SH-SY5Y (cell line): ENCODE results near the gene ALDOC.

ENCODE experiments used
- GATA2 ChIP-seq: IDR thresholded peaks from 2 replicates; pipeline ENCODE4 v1.6.1; 2011; ENCODE audit warnings: mild to moderate bottlenecking, low read depth, low read length
- GATA3 ChIP-seq: IDR thresholded peaks from 2 replicates; pipeline ENCODE4 v1.6.1; 2011; ENCODE audit warnings: low read depth, mild to moderate bottlenecking, low read length, moderate library complexity

ALDOC gene

GRCh38 chr17:28573040-28573380, 3.7 kb downstream of the ALDOC start:
- no peak for TF ChIP-seq GATA2
- no peak for TF ChIP-seq GATA3

- no peak for TF ChIP-seq GATA2
- no peak for TF ChIP-seq GATA3
Measured at GRCh38 chr17:28572259-28573039, 4.2 kb downstream of the ALDOC start.

- TF ChIP-seq GATA2, result no peak
- no peak for TF ChIP-seq GATA3
Measured at GRCh38 chr17:28571361-28572122, 5.2 kb downstream of the ALDOC start, which contains the start of gene PIGS. Gene PIGS, minus strand, starts transcription at chr17:28571524. Its CDS starts 28 bp downstream, at chr17:28571496.

DNA sequence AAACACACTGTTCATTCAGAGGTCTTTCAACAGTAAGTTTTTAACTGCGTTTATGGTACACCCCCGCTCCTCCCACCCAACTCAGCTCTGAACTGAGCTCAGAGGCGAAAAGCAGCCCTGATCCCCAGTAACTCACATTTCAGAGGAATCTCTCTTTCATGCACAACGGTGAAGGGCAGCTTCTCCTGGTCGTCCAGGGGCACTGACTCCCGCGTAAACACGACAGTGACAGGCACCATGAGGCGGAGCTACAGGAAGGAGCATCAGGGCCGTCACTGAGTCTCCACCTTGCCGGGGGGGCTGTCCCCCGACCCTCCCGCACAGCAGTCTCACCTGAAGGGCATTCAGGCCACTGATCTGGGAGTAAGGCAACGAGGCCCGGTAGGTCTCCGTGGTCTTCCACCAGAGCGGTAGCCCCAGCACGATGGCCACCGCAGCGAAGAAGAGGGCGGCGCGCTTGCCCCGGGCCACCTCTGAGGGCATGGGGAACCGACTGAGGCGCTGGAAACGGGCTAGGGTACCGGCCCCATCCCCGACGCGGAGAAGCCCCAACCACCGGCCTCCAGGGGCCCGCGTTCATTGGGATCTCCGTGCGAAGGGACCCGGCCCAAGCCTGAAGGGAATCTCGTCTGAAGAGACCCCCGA, 5.9 kb downstream of the ALDOC start:
- TF ChIP-seq GATA2 (no peak), GATA3 (no peak)

- TF ChIP-seq GATA2 (no peak), GATA3 (no peak)
Measured at GRCh38 chr17:28569446-28569845, 7.2 kb downstream of the ALDOC start.

GRCh38 chr17:28567604-28568003, 9.1 kb downstream of the ALDOC start:
- TF ChIP-seq GATA3 (no peak), GATA2 (no peak)

DNA sequence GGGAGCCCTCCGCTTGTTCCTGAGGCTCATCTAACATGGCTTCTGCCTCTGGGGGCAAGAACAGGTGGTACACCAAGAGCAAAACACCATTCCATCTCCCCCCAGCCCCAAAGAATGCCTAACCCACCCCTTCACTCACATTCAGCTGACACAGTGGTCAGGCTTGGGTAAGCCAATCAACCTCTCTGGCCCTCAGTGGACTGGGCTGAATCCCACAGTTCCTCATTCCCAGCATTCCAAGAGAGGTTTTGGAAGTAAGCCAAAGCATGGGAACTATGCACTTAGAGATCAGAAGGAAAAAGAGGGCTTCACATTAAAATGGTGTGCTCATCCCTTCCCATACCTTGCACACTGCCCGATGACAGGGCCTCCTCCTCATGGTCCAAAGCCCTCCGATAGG, 13.2 kb downstream of the ALDOC start:
- TF ChIP-seq GATA2 (no peak), GATA3 (no peak)

DNA sequence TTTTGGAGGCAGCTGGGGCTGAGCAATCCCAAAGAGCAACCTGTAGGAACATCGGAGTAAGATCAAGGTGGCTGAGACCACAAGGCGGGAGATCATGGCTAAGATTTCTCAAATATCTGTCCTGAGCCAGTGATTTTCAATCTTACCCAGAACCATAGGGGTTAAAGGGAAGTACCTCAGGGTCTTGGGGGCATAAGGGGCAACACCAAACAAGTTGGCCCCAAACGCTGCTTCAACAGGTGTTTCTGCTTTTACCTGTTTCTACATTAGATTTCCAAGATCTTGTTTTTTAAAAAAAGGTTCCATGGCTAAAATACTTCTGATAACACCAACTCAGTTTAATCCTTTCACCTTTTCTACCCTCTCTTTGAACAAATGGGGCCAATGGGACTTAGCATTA, 21.7 kb downstream of the ALDOC start:
- TF ChIP-seq GATA2 (no peak), GATA3 (no peak)

DNA sequence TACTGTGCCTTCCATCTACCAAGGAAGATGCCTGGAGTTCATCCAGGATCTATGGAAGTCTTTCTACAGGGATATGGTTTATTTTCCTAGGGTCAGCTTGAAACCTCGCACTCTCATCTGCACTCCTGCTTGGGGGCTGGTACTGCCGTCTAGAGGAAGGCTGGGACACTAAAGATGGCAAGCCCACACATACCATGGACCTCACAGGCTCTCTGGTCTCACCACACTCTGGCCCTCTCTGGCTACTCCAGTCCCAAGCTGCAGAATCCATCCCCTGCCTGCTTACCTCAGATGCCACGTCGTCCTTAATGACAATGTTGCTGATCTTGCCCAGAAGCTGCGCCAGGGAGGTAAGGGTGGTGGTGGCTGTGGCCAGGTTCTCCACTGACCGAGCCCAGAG, 22.1 kb downstream of the ALDOC start:
- TF ChIP-seq GATA3, result no peak
- TF ChIP-seq GATA2, result no peak

DNA sequence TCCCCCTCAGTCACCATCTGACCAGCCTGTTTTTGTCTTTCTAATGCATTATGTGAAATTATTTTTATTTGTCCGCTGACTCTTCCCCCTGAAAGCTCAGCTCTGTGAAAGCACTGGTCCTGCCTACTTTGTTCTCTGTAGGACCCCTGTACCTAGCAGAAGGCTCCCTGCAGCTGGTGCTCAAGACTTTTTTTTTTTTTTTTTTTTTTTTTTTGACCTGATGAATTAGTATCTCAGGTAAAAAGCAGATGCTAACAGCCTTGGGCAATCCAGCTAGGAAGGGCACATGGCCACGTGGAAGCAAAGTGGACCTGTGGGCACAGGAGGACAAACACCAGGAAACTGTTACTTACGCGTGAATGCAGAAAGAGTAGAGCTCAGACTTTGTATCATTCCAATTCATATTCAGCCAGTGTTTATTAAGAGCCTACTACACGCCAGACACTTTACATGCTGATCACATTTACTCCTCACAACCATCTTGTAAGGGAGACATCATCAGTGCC, 23.6 kb downstream of the ALDOC start:
- no peak for TF ChIP-seq GATA3
- TF ChIP-seq GATA2, result no peak

- TF ChIP-seq GATA3, result no peak
- no peak for TF ChIP-seq GATA2
Measured at GRCh38 chr17:28552176-28552999, 24.3 kb downstream of the ALDOC start, which contains the start of gene UNC119. Gene UNC119, minus strand, starts transcription at chr17:28552624. Its CDS starts 67 bp downstream, at chr17:28552557.

DNA sequence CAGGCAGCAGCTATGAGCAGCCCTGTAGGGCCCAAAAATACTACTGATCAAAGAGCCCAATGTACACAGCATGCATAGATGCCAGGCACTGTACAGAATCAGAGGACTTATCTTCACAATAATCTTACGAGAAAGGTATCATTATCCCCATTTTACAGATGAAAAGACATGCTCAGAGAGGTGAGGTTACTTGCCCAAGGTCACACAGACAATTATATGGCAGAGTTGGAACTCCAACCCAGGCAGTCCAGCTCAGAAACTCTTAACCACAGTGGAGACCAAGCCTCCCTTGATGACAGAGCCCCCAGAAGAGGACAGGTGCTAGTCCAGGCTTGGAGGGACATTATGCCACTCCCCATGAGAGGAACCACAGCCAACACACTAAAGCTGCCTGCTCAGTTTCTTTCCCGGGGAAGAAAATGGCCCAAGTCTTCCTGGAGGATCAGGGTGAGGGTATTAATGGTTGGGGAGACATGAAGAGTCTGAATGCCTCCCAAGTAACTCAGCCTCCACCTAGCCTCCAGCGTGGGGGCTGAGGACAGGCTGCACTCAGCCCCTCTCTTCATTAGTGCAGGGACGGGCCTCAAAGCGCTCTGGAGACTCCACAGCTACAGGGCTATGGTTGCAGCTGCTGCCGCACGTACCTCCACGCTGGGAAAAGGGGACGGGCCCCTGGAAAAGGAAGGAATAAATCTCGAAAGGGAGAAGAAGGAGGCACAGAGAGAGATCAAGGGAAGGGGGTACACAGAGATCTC, 25.1 kb downstream of the ALDOC start:
- no peak for TF ChIP-seq GATA3
- TF ChIP-seq GATA2, result no peak

DNA sequence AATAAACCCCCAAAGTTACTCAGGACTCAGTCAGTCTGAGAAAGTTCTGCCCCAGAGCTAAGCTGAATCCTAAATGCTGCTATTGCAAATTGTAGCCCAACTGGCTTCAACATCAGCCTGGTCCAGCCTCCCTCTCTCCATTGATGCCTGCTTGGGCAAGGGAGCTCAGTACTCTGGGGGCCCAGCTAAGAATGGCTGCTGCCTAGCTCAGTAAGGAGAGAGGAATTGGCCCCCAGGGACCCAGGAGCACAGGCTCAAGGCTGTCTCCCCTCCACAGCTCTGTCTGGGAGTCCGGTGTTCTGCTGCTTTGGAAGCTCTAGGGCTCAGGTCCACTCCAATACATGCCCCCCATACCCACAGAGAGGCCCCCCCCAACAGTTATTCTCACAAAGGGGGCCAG, 25.8 kb downstream of the ALDOC start:
- TF ChIP-seq GATA2 (no peak), GATA3 (no peak)
